Tibial artery (tissue), 4 donors: ENCODE measurements around the gene ADAMTS2.

ENCODE experiments used
- DNase-seq, 2 donors: peaks; one replicate each; pipeline ENCODE4 v3.0.0-alpha.2; 2019
- H3K27ac ChIP-seq, 2 donors: fragments of 200-600 bp; sonication (generic) in 1 of 2; 1 replicate in 1 of 2; 2 replicates in 1 of 2; pipeline ENCODE4 v1.5.1; 2018 to 2019; ENCODE audit warnings: mild to moderate bottlenecking in 1 of 2
- H3K27me3 ChIP-seq, 2 donors: fragments of 200-600 bp; sonication (generic) in 1 of 2; one replicate each; pipeline versions ENCODE4 v1.5.1 to v1.6.0; 2016 to 2019
- H3K36me3 ChIP-seq, 3 donors: fragments of 200-600 bp; sonication (generic) in 2 of 3; one replicate each; pipeline ENCODE4 v1.5.1; 2016 to 2019; ENCODE audit warnings: mild to moderate bottlenecking in 2 of 3
- H3K4me1 ChIP-seq, 4 donors: fragments of 200-600 bp; sonication (generic) in 2 of 4; 1 replicate in 3 of 4; 2 replicates in 1 of 4; pipeline ENCODE4 v1.5.1; 2016 to 2019
- H3K4me3 ChIP-seq, 2 donors: fragments of 200-600 bp; sonication (generic) in 1 of 2; 1 replicate in 1 of 2; 2 replicates in 1 of 2; pipeline ENCODE4 v1.5.1; 2018 to 2019; ENCODE audit warnings: mild to moderate bottlenecking in 2 of 2
- H3K9me3 ChIP-seq, 3 donors: fragments of 200-600 bp; sonication (generic) in 1 of 3; one replicate each; pipeline ENCODE4 v1.5.1; 2016 to 2019
- intact Hi-C: fragments of 100-400 bp; cut with DNase I; formaldehyde crosslinking; loops from one replicate; pipeline ENCODE4 v1.15.0; 2023; ENCODE audit warnings: low total_unique reads
- TF ChIP-seq, protein P1 (sequence below), 2 experiments: fragments of 200-600 bp in 1 of 2; fragments of 450-650 bp in 1 of 2; IDR thresholded peaks; one replicate each; pipeline ENCODE4 v1.5.1; 2017 to 2019; ENCODE audit warnings: antibody characterized with exemption in 2 of 2, mild to moderate bottlenecking in 1 of 2, moderate library complexity in 1 of 2

The ADAMTS2 gene

DNA sequence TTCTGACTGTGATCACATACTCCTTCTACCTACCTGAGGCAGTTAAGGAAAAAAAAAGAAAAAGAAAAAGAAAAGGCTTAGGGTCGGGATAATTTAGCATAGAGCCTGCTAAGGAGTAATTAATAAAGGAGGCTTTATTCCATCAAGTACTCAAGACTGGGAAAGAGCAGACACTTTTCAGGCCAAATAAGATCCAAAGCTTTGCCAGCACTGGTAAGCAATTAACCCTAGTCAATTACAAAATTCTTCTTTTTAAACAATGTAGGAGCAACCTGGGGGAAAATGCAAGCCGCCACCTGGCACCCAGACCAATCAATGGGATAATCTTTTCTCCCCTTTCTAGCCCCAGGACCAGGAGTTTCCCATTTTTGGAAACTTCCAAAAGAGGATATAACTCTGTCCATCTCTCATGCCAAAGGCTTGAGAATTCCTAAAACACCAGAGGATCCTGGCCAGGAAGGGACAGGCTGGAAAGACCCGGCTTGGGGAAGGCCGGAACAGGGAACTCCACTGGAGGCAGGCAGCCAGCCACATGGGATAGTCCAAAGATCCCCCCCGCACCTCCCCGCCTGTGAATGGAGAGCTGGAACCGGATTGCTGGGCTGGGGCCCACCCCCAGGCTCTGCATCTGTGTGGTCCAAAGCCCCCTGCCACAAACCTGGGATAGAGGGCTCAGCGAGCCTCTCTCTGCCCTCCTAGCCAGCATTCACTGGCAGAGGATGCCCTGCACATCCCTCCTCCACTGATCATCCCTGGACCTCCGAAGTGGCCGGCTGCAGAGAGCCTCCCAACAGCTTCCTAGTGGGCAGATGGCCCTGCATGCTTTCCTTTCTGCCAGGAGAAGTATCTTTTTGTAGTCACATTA lies 167.3 kb downstream of the ADAMTS2 start:
- no peaks in the 10 kb centered on the region for H3K4me1 ChIP-seq
- H3K27ac ChIP-seq = no peak overlapping the region
- H3K4me3 ChIP-seq = no peak overlapping the region
- H3K36me3 ChIP-seq = peaks cover 7 to 19% (median 18%) of the 10 kb centered on the region in 3 donors
- DNase-seq = no peak
- TF ChIP-seq, protein P1, sequence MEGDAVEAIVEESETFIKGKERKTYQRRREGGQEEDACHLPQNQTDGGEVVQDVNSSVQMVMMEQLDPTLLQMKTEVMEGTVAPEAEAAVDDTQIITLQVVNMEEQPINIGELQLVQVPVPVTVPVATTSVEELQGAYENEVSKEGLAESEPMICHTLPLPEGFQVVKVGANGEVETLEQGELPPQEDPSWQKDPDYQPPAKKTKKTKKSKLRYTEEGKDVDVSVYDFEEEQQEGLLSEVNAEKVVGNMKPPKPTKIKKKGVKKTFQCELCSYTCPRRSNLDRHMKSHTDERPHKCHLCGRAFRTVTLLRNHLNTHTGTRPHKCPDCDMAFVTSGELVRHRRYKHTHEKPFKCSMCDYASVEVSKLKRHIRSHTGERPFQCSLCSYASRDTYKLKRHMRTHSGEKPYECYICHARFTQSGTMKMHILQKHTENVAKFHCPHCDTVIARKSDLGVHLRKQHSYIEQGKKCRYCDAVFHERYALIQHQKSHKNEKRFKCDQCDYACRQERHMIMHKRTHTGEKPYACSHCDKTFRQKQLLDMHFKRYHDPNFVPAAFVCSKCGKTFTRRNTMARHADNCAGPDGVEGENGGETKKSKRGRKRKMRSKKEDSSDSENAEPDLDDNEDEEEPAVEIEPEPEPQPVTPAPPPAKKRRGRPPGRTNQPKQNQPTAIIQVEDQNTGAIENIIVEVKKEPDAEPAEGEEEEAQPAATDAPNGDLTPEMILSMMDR (IDR thresholded peaks at IDR 0.05) = no peak
- intact Hi-C loops = no loop called here
- peaks cover 0 to 9% (median 0%) of the 10 kb centered on the region in 3 donors for H3K9me3 ChIP-seq
- no peaks in the 10 kb centered on the region for H3K27me3 ChIP-seq

DNA sequence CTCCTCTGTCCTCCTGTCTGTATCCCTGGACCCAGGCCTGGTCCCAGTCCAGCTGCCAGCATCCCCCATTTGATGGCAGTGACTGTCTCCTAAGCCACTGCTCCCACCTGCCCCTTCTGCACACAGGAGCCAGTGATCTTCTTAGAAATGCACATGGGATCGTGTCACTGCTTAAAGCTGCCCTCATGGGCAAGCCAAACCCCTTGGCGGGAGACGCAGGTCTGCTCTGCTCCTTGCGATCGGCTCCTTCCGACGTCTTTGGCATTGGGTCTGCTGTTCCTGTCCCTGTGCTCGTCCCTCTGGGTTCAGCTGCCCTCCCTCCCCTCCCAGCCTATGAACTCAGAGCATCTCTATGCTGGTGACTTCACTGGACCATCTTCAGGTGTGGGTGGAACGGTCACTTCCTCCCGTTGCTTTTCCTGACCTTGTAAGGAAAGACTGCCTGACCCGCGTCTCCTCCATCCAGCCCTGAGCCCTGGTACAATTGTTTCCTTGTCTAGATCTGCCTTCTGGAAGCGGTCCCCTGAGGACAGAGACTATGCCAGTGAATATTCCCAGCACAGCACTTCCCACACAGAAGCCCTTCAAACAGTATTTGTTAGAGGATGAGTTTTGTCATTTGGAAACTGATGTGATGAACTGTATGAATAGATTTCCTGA lies 168.6 kb downstream of the ADAMTS2 start:
- H3K4me1 ChIP-seq = no peaks in the 10 kb centered on the region
- peaks cover 7 to 19% (median 18%) of the 10 kb centered on the region in 3 donors for H3K36me3 ChIP-seq
- H3K27me3 ChIP-seq = no peaks in the 10 kb centered on the region
- intact Hi-C loops = no loop called here
- no peak overlapping the region for H3K27ac ChIP-seq
- TF ChIP-seq, protein P1 (IDR thresholded peaks at IDR 0.05) = no peak
- H3K9me3 ChIP-seq = peaks cover 0 to 9% (median 0%) of the 10 kb centered on the region in 3 donors
- DNase-seq = no peak
- H3K4me3 ChIP-seq = no peak overlapping the region

DNA sequence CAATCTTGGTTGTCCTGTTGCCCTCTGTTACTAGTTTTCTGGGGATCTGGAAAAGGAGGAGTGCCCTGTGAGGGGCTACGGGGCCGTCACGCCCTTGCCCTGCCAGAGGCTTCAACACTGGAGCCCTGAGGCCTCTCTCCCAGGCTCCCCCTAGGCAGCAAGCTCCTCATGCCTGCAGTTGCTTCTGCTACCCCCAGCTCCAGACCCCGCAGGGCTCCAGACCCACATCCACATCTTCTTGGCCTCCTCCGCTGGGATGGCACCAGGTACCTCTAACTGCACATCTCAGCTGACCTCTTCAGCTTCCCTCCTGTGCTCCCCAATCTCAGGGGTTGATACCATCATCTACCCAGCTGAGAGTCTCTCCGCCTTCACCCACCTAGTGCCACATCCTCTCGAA lies 169.1 kb downstream of the ADAMTS2 start:
- TF ChIP-seq, protein P1 (IDR thresholded peaks at IDR 0.05) = no peak
- H3K9me3 ChIP-seq = peaks cover 0 to 9% (median 0%) of the 10 kb centered on the region in 3 donors
- no peaks in the 10 kb centered on the region for H3K4me1 ChIP-seq
- H3K27me3 ChIP-seq = no peaks in the 10 kb centered on the region
- H3K27ac ChIP-seq = no peak overlapping the region
- intact Hi-C loops = no loop called here
- H3K4me3 ChIP-seq = no peak overlapping the region
- H3K36me3 ChIP-seq = peaks cover 7 to 19% (median 18%) of the 10 kb centered on the region in 3 donors
- no peak for DNase-seq

DNA sequence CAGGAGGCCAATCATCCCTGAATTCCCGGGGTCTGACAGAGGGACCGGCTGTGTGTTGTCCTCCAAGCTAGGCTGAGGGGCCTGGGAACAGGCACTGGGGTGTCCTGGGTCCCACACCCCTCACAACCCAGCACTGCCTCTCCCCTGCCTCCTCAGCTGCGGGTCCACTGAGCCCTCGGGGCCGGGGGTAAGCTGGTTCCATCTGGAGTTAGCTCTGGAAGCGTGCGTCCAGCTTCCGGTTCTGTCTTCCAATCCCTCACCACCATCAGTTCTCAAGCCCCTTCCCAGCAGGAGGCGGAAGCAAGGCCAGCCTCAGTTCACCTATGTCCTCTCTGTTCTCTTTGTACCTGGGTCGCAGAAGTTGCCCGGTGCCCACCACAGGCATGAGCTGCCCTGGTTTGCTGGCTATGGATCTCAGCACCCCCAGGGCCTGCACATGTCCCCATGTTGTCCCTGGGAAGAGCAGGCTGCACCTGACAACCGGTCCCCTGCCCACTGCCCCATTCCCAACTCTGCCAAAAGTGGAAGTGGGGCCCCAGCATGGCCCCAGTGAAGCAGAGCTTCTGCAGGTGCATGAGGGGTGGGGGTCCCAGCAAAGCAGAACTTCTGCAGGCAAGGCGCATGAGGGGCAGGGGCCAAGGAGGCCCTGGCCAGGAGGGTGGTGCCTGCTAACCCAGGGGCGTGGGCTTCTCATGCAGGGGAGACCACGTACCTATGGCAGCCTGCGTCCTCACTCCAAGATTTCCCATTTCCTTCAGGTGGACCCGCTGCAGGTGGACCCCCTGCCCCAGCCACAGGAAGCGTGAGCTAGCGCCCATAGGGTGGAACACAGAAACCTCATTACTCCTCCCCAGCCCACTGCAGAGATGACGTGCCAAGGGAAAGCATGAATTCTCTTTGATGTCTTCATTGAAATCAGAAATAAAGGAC lies 173.2 kb downstream of the ADAMTS2 start:
- Histone ChIP-seq H3K4me3 (no peak overlapping the region), H3K4me1 (peaks cover 0 to 9% (median 5%) of the 10 kb centered on the region in 4 donors), H3K36me3 (no peaks in the 10 kb centered on the region), H3K27me3 (no peaks in the 10 kb centered on the region), H3K9me3 (no peaks in the 10 kb centered on the region), H3K27ac (no peak overlapping the region)
- TF ChIP-seq, protein P1 (IDR thresholded peaks at IDR 0.05) = no peak
- intact Hi-C loops = no loop called here
- no peak for DNase-seq

DNA sequence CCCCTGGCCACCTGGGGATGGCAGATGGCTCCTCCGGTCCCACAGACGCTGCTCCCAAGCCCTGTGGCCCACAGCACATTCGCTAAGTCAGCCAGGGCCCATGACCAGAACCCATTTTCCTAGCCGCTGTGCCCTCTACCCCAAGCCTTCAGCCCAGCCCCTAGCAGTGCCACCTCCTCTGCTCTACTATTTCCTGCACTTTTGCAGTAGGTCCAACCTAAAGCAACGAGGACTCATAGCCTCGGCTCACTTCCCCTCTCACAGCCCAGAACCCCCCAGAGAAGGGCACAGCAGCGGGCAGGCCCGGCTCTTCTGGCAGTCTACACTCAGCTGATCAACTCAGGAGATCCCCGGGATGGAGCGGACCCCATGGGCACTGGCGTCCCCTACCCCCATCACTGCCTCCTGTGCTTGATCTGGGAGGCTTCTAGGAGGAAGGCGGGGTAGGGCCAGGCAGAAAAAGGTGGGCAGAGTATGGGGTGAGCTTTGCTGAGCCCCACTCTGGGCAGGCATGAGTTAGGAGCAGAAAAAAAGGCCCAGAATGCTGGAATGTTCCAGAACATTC lies 173.9 kb downstream of the ADAMTS2 start:
- DNase-seq = no peak

More for the DNA sequence above, 173.9 kb downstream of the ADAMTS2 start:
- intact Hi-C loops = no loop called here
- Histone ChIP-seq H3K27ac (no peak overlapping the region), H3K4me3 (no peak overlapping the region), H3K4me1 (peaks cover 0 to 15% (median 7%) of the 10 kb centered on the region in 4 donors), H3K9me3 (no peaks in the 10 kb centered on the region), H3K36me3 (no peaks in the 10 kb centered on the region), H3K27me3 (no peaks in the 10 kb centered on the region)
- TF ChIP-seq, protein P1 (IDR thresholded peaks at IDR 0.05) = no peak
